K562 (cell line): Measurements from ENCODE around the gene KIT. TPM values are rescaled to one million over a fixed set of nuclear protein-coding genes. Genes with fewer than 3 reads are reported as not detected.

Experiments used
- MGA ChIP-seq: fragments of 450-650 bp; IDR thresholded peaks from 2 replicates; pipeline ENCODE4 v1.6.1; 2016; ENCODE audit warnings: mild to moderate bottlenecking, moderate library complexity
- MLLT1 ChIP-seq, 2 experiments: fragments of 450-650 bp; IDR thresholded peaks; 2 replicates each; pipeline ENCODE4 v1.6.1; 2016
- RBM17 ChIP-seq: fragments of 200-400 bp; formaldehyde crosslinking; IDR thresholded peaks from 2 replicates; pipeline ENCODE4 v1.6.1; 2017; ENCODE audit warnings: low read depth, mild to moderate bottlenecking, low read length, borderline replicate concordance
- polyA plus RNA-seq, 8 experiments: library from polyadenylated mRNA; depleted of rRNA in 4 of 8; stranded (reverse) in 5 of 8; unstranded in 3 of 8; fragments of >200 nt; fragmentation: Nextera tagmentation in 2 of 8; fragmentation: Illumina TruSeq in 1 of 8; extraction: Ambion mirVana in 2 of 8; extraction: Trizol in 1 of 8; gene quantifications; 2 replicates each; pipeline versions ENCODE4 v1.2.1 to v1.2.3, GENCODE V29; 2011 to 2014; ENCODE audit warnings: inconsistent platforms in 1 of 8, missing spikeins in 1 of 8
- total RNA-seq, 7 experiments: library from RNA; depleted of rRNA in 6 of 7; stranded (reverse); fragments of >200 nt in 6 of 7; fragmentation: Illumina TruSeq in 2 of 7; extraction: Trizol in 2 of 7; gene quantifications; 2 replicates each; pipeline versions ENCODE4 v1.2.1 to v1.2.3, GENCODE V29; 2011 to 2021; ENCODE audit warnings: low replicate concordance in 1 of 7

Gene KIT
- total and polyA plus RNA-seq, 9 of the 15 experiments (the other 6 are each of a cell fraction or from before 2014, with no cell fraction given): 0.27 to 5.6 (median 0.57) TPM

- TF ChIP-seq MLLT1 (IDR thresholded peaks at IDR 0.05) (no peak), RBM17 (no peak), MGA (no peak)
- TF ChIP-seq, all 486 proteins: peak for 0
These were observed 70.6 kb downstream of the KIT start (continued) for GRCh38 chr4:54728368-54728767.
